ENCODE results near the gene PRKD2. TPM values are rescaled to one million over a fixed set of nuclear protein-coding genes. Genes with fewer than 3 reads are reported as not detected.

PRKD2 gene
- total and polyA plus RNA-seq, 2 of the 8 experiments (the other 6 are each of a cell fraction or from before 2014, with no cell fraction given) = 24.4 to 63.8 TPM

GRCh38 chr19:46659151-46660007 is 57.5 kb downstream of the PRKD2 start:
- ChIA-PET POLR2A (ENCODE audit: partially characterized antibody) (interaction anchor here (0.6 to 1.9 kb wide), 12 partner anchors 9 to 129 kb away, joined by 3 to 7 read pairs (median 3); partner anchors contain the start of genes PTGIR and SLC1A5), CTCF (ENCODE audit: partially characterized antibody) (interaction anchor here (0.5 to 18.2 kb wide), 10 partner anchors 11 to 1045 kb away, joined by 3 to 341 read pairs (median 4); no protein-coding TSS in a partner anchor)
- H3K18ac ChIP-seq (ENCODE audit: extremely low read depth, low read length) = peak overlapping the region; percentile 5; the same call in 1 of the 2 replicates
- H3K9ac ChIP-seq (replicated peaks in 1 of 4; ENCODE audit: extremely low read depth in 1 of 4, low read depth in 3 of 4, low read length in 3 of 4) = no peak overlapping the region
- peak overlapping the region; percentile 47 to 71 (median 54) for H3K4me3 ChIP-seq (ENCODE audit: extremely low read depth in 1 of 4, insufficient read depth in 2 of 4, low read depth in 3 of 4, low read length in 4 of 4)
- no peak overlapping the region for H3K27ac ChIP-seq (ENCODE audit: low read depth, low read length)
- peaks cover 4 to 22% (median 13%) of the 10 kb centered on the region in 4 experiments for H3K4me1 ChIP-seq (replicated peaks in 1 of 4; ENCODE audit: control insufficient read depth in 3 of 4, insufficient read depth in 4 of 4, low read length in 3 of 4)
- DNase-seq (ENCODE audit: low read depth in 1 of 2, low spot score in 2 of 2) (peak in 1 of 2 experiments; percentile 71), FAIRE-seq (no peak)
- no peak overlapping the region for H2AFZ ChIP-seq (ENCODE audit: low read length)
- H2BK120ac ChIP-seq (replicated peaks; ENCODE audit: low read depth, low read length) = no peak overlapping the region
- no peak overlapping the region for H2BK5ac ChIP-seq (ENCODE audit: low read depth, low read length)
- peak overlapping the region; percentile 87 to 98 for H3K4me2 ChIP-seq (ENCODE audit: insufficient read depth in 1 of 2, low read depth in 2 of 2, low read length in 2 of 2)
- no peak overlapping the region for H2AK5ac ChIP-seq (ENCODE audit: low read depth, low read length)
- peaks cover 12% of the 10 kb centered on the region; the same call in 1 of the 2 replicates for H3K23me2 ChIP-seq (ENCODE audit: low read depth, low read length)
- H2BK15ac ChIP-seq (ENCODE audit: low read length) = 0 out of 2 replicates have a peak overlapping the region, but pooled peaks have one; percentile 53
- peak overlapping the region; percentile 62; the same call in 1 of the 2 replicates for H2BK12ac ChIP-seq (ENCODE audit: low read depth, low read length)
- H3K79me2 ChIP-seq (ENCODE audit: control insufficient read depth in 1 of 2, insufficient read depth in 2 of 2, low read length in 2 of 2) = no peaks in the 10 kb centered on the region
- H3K36me3 ChIP-seq (ENCODE audit: control insufficient read depth in 2 of 4, insufficient read depth in 4 of 4, low read length in 3 of 4) = no peaks in the 10 kb centered on the region
- peaks cover 0 to 2% of the 10 kb centered on the region in 2 experiments for H4K20me1 ChIP-seq (replicated peaks in 1 of 2; ENCODE audit: control insufficient read depth in 1 of 2, insufficient read depth in 2 of 2, low read length in 2 of 2)
- H3K79me1 ChIP-seq (ENCODE audit: low read depth, low read length) = no peaks in the 10 kb centered on the region
- no peak overlapping the region for H3K56ac ChIP-seq (replicated peaks; ENCODE audit: insufficient read length, low read depth, low read length)
- no peak overlapping the region for H4K91ac ChIP-seq (replicated peaks; ENCODE audit: insufficient read length, low read length)
- H2BK20ac ChIP-seq (ENCODE audit: low read length) = no peak overlapping the region
- no peak overlapping the region for H4K5ac ChIP-seq (ENCODE audit: insufficient read length, low read depth, low read length)
- no peak overlapping the region for H3K14ac ChIP-seq (ENCODE audit: insufficient read length)
- no peak overlapping the region for H3K4ac ChIP-seq (replicated peaks; ENCODE audit: insufficient read length, low read depth, low read length)
- H4K8ac ChIP-seq (ENCODE audit: extremely low read depth, insufficient read depth, low read length) = no peak overlapping the region
- H3K27me3 ChIP-seq (replicated peaks in 1 of 4; ENCODE audit: control insufficient read depth in 3 of 4, extremely low read depth in 1 of 4, insufficient read depth in 3 of 4, low read length in 3 of 4) = peaks cover 0 to 17% (median 11%) of the 10 kb centered on the region in 4 experiments; a peak in 4 of 7 replicates
- H3K9me3 ChIP-seq (ENCODE audit: insufficient read depth in 2 of 2, low read depth in 1 of 2, low read length in 1 of 2) = no peaks in the 10 kb centered on the region
- 5% methylated on average over 6 of the region's 28 CpGs; no CpG with 5 or more reads in 1 of the 2 experiments for WGBS, 2 experiments (ENCODE audit: extremely low coverage in 1 of 2, insufficient coverage in 1 of 2, insufficient read length in 1 of 2, insufficient replicate concordance in 2 of 2, low coverage in 1 of 2, low lambda C conversion rate in 2 of 2, missing lambda C conversion rate in 1 of 2)
- H3K23ac ChIP-seq (ENCODE audit: insufficient read length) = no peak overlapping the region
- TF ChIP-seq SUZ12 (IDR thresholded peaks at IDR 0.05; ENCODE audit: low read length) = 0 out of 2 replicates have a peak, but pooled peaks have one; percentile 9
- TF ChIP-seq PHF8 (conservative IDR thresholded peaks at IDR 0.05; ENCODE audit: low read depth, low read length) = 0 out of 2 replicates have a peak, but pooled peaks have one; percentile 4
- no peak for TF ChIP-seq ZNF274 (IDR thresholded peaks at IDR 0.05; ENCODE audit: borderline replicate concordance, extremely low read depth, low read length)
- no peak for TF ChIP-seq EGR1 (IDR thresholded peaks at IDR 0.05; ENCODE audit: borderline replicate concordance, low read depth, low read length)
- no peak for TF ChIP-seq YY1 (IDR thresholded peaks at IDR 0.05; ENCODE audit: low read depth, low read length)
- peak; percentile 3 for TF ChIP-seq SAP30 (IDR thresholded peaks at IDR 0.05; ENCODE audit: insufficient read depth, insufficient replicate concordance, low read length)
- TF ChIP-seq TAF1 (IDR thresholded peaks at IDR 0.05; ENCODE audit: low read depth, low read length) = no peak
- TF ChIP-seq CTBP2 (IDR thresholded peaks at IDR 0.05; ENCODE audit: borderline replicate concordance, insufficient read depth, insufficient read length, low read length) = peak; percentile 48
- TF ChIP-seq EZH2 (IDR thresholded peaks at IDR 0.05; ENCODE audit: low read depth, low read length, severe bottlenecking) = peak; percentile 9
- TF ChIP-seq CREB1 (IDR thresholded peaks at IDR 0.05) = no peak
- no peak for TF ChIP-seq CHD1 (IDR thresholded peaks at IDR 0.05; ENCODE audit: low read depth, low read length)

Measured in H1 (cell line).